ENCODE data around the gene C12orf57. TPM values are rescaled to one million over a fixed set of nuclear protein-coding genes. Genes with fewer than 3 reads are reported as not detected.

Gene C12orf57
- total and polyA plus RNA-seq, 2 of the 13 experiments (the other 11 are each of a cell fraction or from before 2014, with no cell fraction given), result 84.0 to 287 TPM

DNA sequence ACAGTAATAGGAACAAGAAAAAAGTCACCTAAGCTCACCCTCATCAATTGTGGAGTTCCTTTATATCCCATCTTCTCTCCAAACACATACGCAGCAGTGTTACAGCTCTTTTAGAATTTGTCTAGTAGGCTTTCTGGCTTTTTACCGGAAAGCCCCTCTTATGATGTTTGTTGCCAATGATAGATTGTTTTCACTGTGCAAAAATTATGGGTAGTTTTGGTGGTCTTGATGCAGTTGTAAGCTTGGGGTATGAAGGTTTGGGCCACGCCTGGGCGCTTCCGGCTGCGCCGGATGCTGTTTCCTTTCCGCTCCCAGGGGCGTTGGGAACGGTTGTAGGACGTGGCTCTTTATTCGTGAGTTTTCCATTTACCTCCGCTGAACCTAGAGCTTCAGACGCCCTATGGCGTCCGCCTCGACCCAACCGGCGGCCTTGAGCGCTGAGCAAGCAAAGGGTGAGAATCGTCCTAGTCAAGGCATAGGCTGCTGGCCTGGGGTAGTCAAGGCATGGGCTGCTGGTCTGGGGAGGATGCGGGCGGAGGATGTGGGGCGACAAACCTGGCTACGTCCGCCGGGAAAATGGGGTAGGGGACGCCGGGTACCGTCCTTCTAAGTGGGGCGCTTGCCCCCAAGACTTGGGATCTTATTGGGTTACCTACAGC, at the start of gene C12orf57, which contains the start of gene RNU7-1 (continued):
- TF ChIP-seq, protein P1, sequence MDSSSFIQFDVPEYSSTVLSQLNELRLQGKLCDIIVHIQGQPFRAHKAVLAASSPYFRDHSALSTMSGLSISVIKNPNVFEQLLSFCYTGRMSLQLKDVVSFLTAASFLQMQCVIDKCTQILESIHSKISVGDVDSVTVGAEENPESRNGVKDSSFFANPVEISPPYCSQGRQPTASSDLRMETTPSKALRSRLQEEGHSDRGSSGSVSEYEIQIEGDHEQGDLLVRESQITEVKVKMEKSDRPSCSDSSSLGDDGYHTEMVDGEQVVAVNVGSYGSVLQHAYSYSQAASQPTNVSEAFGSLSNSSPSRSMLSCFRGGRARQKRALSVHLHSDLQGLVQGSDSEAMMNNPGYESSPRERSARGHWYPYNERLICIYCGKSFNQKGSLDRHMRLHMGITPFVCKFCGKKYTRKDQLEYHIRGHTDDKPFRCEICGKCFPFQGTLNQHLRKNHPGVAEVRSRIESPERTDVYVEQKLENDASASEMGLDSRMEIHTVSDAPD (CRISPR knock-in tag; IDR thresholded peaks at IDR 0.05), result 0 out of 2 replicates have a peak, but pooled peaks have one; percentile 25
- TF ChIP-seq NR3C1 (CRISPR knock-in tag; IDR thresholded peaks at IDR 0.05), result no peak
- TF ChIP-seq ZBTB7A (CRISPR knock-in tag; IDR thresholded peaks at IDR 0.05), result no peak; the same call in 1 of the 2 replicates
- TF ChIP-seq, protein P2, sequence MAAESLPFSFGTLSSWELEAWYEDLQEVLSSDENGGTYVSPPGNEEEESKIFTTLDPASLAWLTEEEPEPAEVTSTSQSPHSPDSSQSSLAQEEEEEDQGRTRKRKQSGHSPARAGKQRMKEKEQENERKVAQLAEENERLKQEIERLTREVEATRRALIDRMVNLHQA (CRISPR knock-in tag; IDR thresholded peaks at IDR 0.05), result peak; percentile 88; the same call in 1 of the 2 replicates
- peak; percentile 40; the same call in 1 of the 2 replicates for TF ChIP-seq ZNF224 (CRISPR knock-in tag; IDR thresholded peaks at IDR 0.05)
- no peak; the same call in 1 of the 2 replicates for TF ChIP-seq FOXP1 (IDR thresholded peaks at IDR 0.05)
- peak; percentile 51; the same call in 1 of the 2 replicates for TF ChIP-seq FOXP1 (CRISPR knock-in tag; IDR thresholded peaks at IDR 0.05)
- no peak; the same call in 1 of the 2 replicates for TF ChIP-seq ZNF431 (CRISPR knock-in tag; IDR thresholded peaks at IDR 0.05; ENCODE audit: borderline replicate concordance, low read depth)
- no peak; the same call in 1 of the 2 replicates for TF ChIP-seq WIZ (CRISPR knock-in tag; IDR thresholded peaks at IDR 0.05)
- TF ChIP-seq REXO4 (CRISPR knock-in tag; IDR thresholded peaks at IDR 0.05; ENCODE audit: borderline replicate concordance), result no peak
- TF ChIP-seq ZNF136 (CRISPR knock-in tag; IDR thresholded peaks at IDR 0.05; ENCODE audit: low read depth), result no peak
- no peak for TF ChIP-seq ZBTB38 (CRISPR knock-in tag; IDR thresholded peaks at IDR 0.05)
- TF ChIP-seq MXD4 (CRISPR knock-in tag; IDR thresholded peaks at IDR 0.05), result peak; percentile 62
- TF ChIP-seq HOXA3 (CRISPR knock-in tag; IDR thresholded peaks at IDR 0.05), result peak; percentile 63; the same call in 1 of the 2 replicates
- TF ChIP-seq, protein P3, sequence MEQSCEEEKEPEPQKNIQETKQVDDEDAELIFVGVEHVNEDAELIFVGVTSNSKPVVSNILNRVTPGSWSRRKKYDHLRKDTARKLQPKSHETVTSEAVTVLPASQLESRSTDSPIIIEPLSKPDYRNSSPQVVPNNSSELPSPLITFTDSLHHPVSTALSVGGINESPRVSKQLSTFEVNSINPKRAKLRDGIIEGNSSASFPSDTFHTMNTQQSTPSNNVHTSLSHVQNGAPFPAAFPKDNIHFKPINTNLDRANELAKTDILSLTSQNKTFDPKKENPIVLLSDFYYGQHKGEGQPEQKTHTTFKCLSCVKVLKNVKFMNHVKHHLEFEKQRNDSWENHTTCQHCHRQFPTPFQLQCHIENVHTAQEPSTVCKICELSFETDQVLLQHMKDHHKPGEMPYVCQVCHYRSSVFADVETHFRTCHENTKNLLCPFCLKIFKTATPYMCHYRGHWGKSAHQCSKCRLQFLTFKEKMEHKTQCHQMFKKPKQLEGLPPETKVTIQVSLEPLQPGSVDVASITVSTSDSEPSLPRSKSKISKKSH (CRISPR knock-in tag; IDR thresholded peaks at IDR 0.05; ENCODE audit: borderline replicate concordance), result no peak
- TF ChIP-seq ZNF251 (CRISPR knock-in tag; IDR thresholded peaks at IDR 0.05), result no peak
- peak; percentile 26; the same call in 1 of the 2 replicates for TF ChIP-seq ZNF546 (CRISPR knock-in tag; conservative IDR thresholded peaks at IDR 0.05)
- TF ChIP-seq, protein P4, sequence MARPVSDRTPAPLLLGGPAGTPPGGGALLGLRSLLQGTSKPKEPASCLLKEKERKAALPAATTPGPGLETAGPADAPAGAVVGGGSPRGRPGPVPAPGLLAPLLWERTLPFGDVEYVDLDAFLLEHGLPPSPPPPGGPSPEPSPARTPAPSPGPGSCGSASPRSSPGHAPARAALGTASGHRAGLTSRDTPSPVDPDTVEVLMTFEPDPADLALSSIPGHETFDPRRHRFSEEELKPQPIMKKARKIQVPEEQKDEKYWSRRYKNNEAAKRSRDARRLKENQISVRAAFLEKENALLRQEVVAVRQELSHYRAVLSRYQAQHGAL (CRISPR knock-in tag; IDR thresholded peaks at IDR 0.05; ENCODE audit: not compliant biosample characterization), result no peak
- TF ChIP-seq, protein P5, sequence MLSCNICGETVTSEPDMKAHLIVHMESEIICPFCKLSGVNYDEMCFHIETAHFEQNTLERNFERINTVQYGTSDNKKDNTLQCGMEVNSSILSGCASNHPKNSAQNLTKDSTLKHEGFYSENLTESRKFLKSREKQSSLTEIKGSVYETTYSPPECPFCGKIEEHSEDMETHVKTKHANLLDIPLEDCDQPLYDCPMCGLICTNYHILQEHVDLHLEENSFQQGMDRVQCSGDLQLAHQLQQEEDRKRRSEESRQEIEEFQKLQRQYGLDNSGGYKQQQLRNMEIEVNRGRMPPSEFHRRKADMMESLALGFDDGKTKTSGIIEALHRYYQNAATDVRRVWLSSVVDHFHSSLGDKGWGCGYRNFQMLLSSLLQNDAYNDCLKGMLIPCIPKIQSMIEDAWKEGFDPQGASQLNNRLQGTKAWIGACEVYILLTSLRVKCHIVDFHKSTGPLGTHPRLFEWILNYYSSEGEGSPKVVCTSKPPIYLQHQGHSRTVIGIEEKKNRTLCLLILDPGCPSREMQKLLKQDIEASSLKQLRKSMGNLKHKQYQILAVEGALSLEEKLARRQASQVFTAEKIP (CRISPR knock-in tag; IDR thresholded peaks at IDR 0.05; ENCODE audit: borderline replicate concordance), result no peak
- TF ChIP-seq GTF2F1 (IDR thresholded peaks at IDR 0.05; ENCODE audit: low read length), result peak; percentile 99
- no peak for TF ChIP-seq CC2D1A (CRISPR knock-in tag; IDR thresholded peaks at IDR 0.05)
- TF ChIP-seq DR1 (CRISPR knock-in tag; IDR thresholded peaks at IDR 0.05), result peak; percentile 95
- TF ChIP-seq ZNF317 (CRISPR knock-in tag; IDR thresholded peaks at IDR 0.05), result peak; percentile 43; the same call in 1 of the 2 replicates
- TF ChIP-seq ARHGAP35 (CRISPR knock-in tag; IDR thresholded peaks at IDR 0.05; ENCODE audit: borderline replicate concordance), result no peak
- TF ChIP-seq ZNF674 (CRISPR knock-in tag; IDR thresholded peaks at IDR 0.05; ENCODE audit: low read depth), result no peak
